Suprapubic skin (tissue), 4 donors: ENCODE measurements around the gene CNTN1. TPM values are rescaled to one million over a fixed set of nuclear protein-coding genes. Genes with fewer than 3 reads are reported as not detected.

ENCODE experiments used
- DNase-seq, 2 donors: peaks; one replicate each; pipeline ENCODE4 v3.0.0-alpha.2; 2019; ENCODE audit warnings: low spot score in 2 of 2
- H3K27ac ChIP-seq: fragments of 200-600 bp; sonication (generic); one replicate; pipeline ENCODE4 v1.5.1; 2019
- H3K27me3 ChIP-seq: fragments of 200-600 bp; sonication (generic); one replicate; pipeline ENCODE4 v1.5.1; 2019
- H3K36me3 ChIP-seq: fragments of 200-600 bp; sonication (generic); one replicate; pipeline ENCODE4 v1.5.1; 2019
- H3K4me1 ChIP-seq: fragments of 200-600 bp; sonication (generic); one replicate; pipeline ENCODE4 v1.5.1; 2019
- H3K4me3 ChIP-seq: fragments of 200-600 bp; sonication (generic); one replicate; pipeline ENCODE4 v1.5.1; 2019; ENCODE audit warnings: mild to moderate bottlenecking
- H3K9me3 ChIP-seq: fragments of 200-600 bp; sonication (generic); one replicate; pipeline ENCODE4 v1.5.1; 2019
- CTCF ChIP-seq, 2 donors: fragments of 200-600 bp in 1 of 2; fragments of 450-650 bp in 1 of 2; sonication (generic) in 1 of 2; IDR thresholded peaks; one replicate each; pipeline ENCODE4 v1.5.1; 2016 to 2019; ENCODE audit warnings: antibody characterized with exemption in 2 of 2, mild to moderate bottlenecking in 1 of 2, moderate library complexity in 1 of 2
- EP300 ChIP-seq: sonication (generic); formaldehyde crosslinking; IDR thresholded peaks from one replicate; pipeline ENCODE4 v1.6.1; 2017; ENCODE audit warnings: antibody characterized with exemption
- POLR2A ChIP-seq, 2 donors: fragments of 450-650 bp; IDR thresholded peaks; one replicate each; pipeline ENCODE4 v1.6.1; 2017; ENCODE audit warnings: antibody characterized with exemption in 2 of 2, mild to moderate bottlenecking in 2 of 2, moderate library complexity in 2 of 2
- POLR2AphosphoS5 ChIP-seq, 3 donors: sonication (generic); formaldehyde crosslinking; IDR thresholded peaks; one replicate each; pipeline ENCODE4 v1.6.1; 2017; ENCODE audit warnings: antibody characterized with exemption in 3 of 3
- whole genome bisulfite sequencing: methylation state at CpG from one replicate; pipeline ENCODE4 v1.1.5; 2018; 5-methylcytosine and 5-hydroxymethylcytosine counted together
- total RNA-seq, 4 donors: library from RNA; depleted of rRNA; stranded (reverse); fragments of >200 nt; gene quantifications; one replicate each; pipeline ENCODE4 v1.1.0, GENCODE V29; 2016

CNTN1 gene
- total RNA-seq, 4 donors from 2014 or later = 5.9 to 29.7 (median 14.4) TPM

DNA sequence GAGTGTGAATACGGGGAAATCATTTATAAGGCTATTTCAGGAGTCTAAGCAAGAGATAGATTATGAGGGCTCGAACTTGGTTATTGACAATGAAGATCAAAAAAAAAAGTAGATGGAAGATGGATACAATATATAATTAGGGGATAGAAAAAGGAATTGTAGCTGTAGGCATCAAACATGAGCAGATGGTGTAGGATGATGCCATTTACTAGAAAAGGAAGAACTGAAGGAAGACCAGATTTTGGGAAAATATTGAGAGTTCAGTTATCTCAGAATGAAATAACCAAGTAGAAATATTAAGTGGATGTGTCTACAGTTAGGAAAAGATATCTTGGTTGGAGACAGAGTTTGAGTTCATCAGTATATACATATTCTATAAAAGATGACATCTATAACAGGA lies 109.6 kb downstream of the CNTN1 start:
- no peaks in the 10 kb centered on the region for H3K4me1 ChIP-seq
- WGBS = 86% methylated on average over 2 of the region's 2 CpGs
- no peaks in the 10 kb centered on the region for H3K9me3 ChIP-seq
- no peak for DNase-seq
- no peaks in the 10 kb centered on the region for H3K27me3 ChIP-seq
- no peaks in the 10 kb centered on the region for H3K36me3 ChIP-seq
- no peak for TF ChIP-seq CTCF (IDR thresholded peaks at IDR 0.05)
- TF ChIP-seq POLR2AphosphoS5 (IDR thresholded peaks at IDR 0.05) = no peak
- no peak for TF ChIP-seq EP300
- TF ChIP-seq POLR2A (IDR thresholded peaks at IDR 0.05) = no peak
- H3K4me3 ChIP-seq = no peak overlapping the region
- H3K27ac ChIP-seq = no peak overlapping the region

DNA sequence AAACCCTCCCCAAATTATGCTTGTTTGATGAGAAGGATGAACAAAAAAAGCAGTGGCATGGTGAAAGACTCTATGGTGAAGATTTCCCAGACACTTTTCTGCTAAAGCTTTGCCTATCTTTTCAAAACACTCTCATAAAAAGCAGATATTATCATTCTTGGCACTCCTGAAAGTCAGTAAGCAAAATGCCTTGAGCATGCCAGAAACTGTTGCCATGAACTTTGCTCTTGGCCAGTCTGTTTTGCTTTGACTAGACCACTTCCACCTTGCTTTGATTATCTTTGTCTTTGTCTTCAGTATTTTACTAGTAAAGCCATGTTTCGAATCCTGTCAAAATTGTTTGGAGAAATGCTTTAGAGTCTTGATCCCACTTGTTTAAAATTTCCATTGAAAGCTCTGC lies 110.4 kb downstream of the CNTN1 start:
- H3K27me3 ChIP-seq = no peaks in the 10 kb centered on the region
- DNase-seq = no peak
- H3K9me3 ChIP-seq = no peaks in the 10 kb centered on the region
- H3K4me3 ChIP-seq = no peak overlapping the region
- H3K36me3 ChIP-seq = no peaks in the 10 kb centered on the region
- WGBS = 59% methylated on average over 1 of the region's 1 CpG
- TF ChIP-seq CTCF (IDR thresholded peaks at IDR 0.05) = no peak
- TF ChIP-seq POLR2AphosphoS5 (IDR thresholded peaks at IDR 0.05) = no peak
- no peak overlapping the region for H3K27ac ChIP-seq
- no peaks in the 10 kb centered on the region for H3K4me1 ChIP-seq

DNA sequence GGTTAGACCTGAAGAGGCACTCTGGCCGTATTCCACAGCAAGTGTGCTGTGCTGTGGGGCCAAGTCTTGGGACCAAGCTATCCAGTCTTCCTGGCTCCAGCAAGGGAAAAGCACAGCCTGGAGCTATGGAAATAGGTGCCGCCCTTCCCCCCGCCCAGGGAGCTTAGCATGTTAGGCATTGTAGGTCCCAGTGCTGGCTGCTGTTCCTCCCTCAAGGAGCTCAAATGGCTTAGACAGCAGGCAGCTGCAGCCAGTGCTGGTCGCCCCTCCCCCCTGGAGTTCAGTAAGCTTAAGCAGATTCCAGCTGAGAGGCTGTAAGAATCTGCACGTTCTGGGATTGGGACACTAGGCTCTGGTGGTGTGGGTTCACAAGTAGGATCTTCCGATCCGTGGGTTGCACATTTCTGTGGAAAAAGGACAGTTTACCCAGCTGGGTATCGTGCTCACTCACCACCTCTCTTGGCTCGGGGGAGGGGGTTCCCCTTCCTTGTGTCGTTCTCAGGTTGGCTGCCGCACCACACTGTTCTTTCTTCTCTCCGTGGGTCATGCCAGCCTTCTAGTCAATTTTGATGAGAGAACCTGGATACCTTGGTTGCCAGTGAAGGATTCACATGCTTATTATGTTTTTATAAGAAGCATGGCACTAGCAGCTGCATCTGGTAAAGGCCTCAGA lies 127.3 kb downstream of the CNTN1 start:
- Histone ChIP-seq H3K4me1 (no peaks in the 10 kb centered on the region), H3K9me3 (no peaks in the 10 kb centered on the region), H3K36me3 (no peaks in the 10 kb centered on the region), H3K27me3 (no peaks in the 10 kb centered on the region), H3K4me3 (no peak overlapping the region), H3K27ac (no peak overlapping the region)
- WGBS = 40% methylated on average over 8 of the region's 12 CpGs
- TF ChIP-seq EP300 = no peak
- no peak for TF ChIP-seq CTCF (IDR thresholded peaks at IDR 0.05)
- no peak for TF ChIP-seq POLR2A (IDR thresholded peaks at IDR 0.05)
- TF ChIP-seq POLR2AphosphoS5 (IDR thresholded peaks at IDR 0.05) = no peak
- DNase-seq = no peak

DNA sequence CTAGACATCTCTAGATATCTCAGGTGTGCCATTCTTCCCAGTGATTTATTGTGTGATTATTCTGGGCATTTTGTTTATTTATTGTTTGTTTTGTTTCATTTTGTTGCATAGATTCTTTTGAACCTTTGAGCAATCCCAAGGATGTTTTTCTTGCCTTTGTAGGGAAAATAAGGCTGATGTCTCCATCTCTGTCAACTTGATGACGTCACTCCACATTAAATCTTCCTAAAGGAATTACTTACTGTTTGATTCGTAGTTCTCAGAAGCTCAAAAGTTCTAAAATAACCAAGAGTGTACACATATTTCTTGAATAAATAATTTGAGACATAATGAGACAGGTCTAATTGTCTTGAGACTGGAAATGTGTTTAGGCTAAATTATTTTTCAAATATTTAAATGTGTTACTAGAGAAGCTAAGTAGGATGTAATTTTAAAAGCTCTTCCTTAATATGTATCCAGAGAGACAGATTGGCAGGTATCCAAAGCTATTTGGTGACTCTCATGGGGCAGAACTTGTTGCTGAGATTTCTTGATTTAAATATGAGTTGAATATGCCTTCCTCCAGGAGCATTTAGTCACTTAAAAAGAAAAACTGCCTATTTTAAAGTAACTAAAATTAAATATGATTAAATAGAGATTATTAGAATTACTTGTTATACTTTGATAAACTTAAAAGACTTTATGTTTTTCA lies 128.7 kb downstream of the CNTN1 start:
- H3K36me3 ChIP-seq = no peaks in the 10 kb centered on the region
- H3K27ac ChIP-seq = no peak overlapping the region
- DNase-seq = no peak
- H3K27me3 ChIP-seq = no peaks in the 10 kb centered on the region
- H3K9me3 ChIP-seq = no peaks in the 10 kb centered on the region
- WGBS = 22% methylated on average over 2 of the region's 2 CpGs
- no peak for TF ChIP-seq EP300
- no peak for TF ChIP-seq CTCF (IDR thresholded peaks at IDR 0.05)
- no peak for TF ChIP-seq POLR2A (IDR thresholded peaks at IDR 0.05)
- TF ChIP-seq POLR2AphosphoS5 (IDR thresholded peaks at IDR 0.05) = no peak
- H3K4me3 ChIP-seq = no peak overlapping the region
- no peaks in the 10 kb centered on the region for H3K4me1 ChIP-seq

DNA sequence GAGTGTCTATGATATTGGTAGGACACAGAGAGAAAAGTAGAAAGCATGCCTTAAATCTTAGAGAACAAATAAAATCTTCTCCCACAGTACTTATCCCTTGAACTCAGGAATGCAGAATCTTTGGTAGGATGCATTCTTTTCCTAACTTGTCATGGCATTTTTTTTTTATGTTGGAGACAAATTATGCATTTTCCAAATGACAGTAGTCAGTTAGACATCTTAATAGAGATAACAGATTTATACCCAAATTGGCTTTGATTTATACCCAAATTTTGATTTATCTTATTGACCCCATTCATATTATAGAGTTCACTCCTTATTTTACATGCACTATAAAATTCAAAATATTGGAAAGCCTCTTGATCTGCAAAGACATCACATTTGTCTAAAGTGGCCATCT lies 132.9 kb downstream of the CNTN1 start:
- Histone ChIP-seq H3K4me3 (no peak overlapping the region), H3K4me1 (no peaks in the 10 kb centered on the region), H3K36me3 (no peaks in the 10 kb centered on the region), H3K9me3 (no peaks in the 10 kb centered on the region), H3K27ac (no peak overlapping the region), H3K27me3 (no peaks in the 10 kb centered on the region)
- TF ChIP-seq EP300 = no peak
- TF ChIP-seq CTCF (IDR thresholded peaks at IDR 0.05) = no peak
- no peak for TF ChIP-seq POLR2A (IDR thresholded peaks at IDR 0.05)
- TF ChIP-seq POLR2AphosphoS5 (IDR thresholded peaks at IDR 0.05) = no peak
- DNase-seq = no peak
